HG03045 (cell line): Measurements from ENCODE around the gene ZNF679.
"Not testable (repeated sequence)": the region's sequence is repeated elsewhere in the genome, so short reads cannot be mapped to it uniquely, and the experiment has no call there.

ENCODE experiments used
- ATAC-seq: cut with Tn5 transposase; IDR thresholded peaks from one replicate; pipeline ENCODE4 v1.9.1; 2021; ENCODE audit warnings: mild to moderate bottlenecking, moderate library complexity; ENCODE audit not compliant: unreplicated experiment

The ZNF679 gene

DNA sequence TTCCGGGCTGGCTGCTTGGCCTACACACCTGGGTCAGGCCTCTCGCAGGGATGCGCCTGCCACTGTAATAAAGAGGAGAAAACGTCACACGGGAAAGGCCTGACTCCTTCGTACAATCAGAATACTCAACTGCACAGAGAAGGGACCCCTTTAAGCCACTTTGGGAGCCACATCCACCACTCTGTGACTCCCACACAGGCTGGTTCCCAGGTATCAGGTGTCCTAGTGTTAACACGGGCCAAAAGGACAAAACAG lies 79.7 kb downstream of the ZNF679 start:
- no peak for ATAC-seq

DNA sequence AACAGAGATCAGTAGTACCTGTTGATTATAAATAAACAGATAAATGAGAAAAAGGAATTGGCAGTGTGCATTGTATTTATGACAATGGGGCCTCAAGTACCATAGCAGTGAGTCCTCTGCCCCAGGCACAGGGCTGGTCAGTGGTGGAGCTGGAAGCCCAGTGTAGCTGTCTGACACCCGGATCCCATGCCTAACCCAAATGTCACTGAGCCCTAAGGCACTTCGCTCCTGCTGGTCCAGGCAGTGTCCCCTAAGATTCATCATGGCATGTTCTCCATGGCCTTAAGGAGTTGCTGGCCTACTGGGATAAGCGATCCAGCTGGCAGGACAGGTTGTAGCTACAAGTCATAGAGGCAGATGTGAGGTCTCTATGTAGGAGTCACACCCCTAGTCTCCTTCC lies 82.2 kb downstream of the ZNF679 start:
- ATAC-seq, result no peak

DNA sequence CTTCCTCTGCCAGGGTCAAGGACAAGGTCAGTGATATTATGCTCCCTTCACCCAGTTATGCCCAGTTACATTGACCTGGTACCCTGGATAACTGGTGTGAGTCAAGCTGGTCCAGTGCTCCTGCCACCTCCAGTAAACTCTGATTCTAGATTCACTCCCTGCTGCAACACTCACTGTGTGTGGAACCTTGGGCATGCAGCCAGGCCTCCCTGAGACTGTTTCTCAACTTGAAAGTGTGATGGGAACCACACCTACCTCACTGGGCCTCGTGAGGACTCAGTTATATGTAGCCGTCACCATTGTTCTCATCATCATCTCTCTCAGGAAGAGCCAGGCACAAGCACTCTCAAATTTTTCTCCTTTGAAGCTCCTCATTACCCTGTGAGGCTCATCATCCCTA lies 84.6 kb downstream of the ZNF679 start:
- ATAC-seq, result no peak

DNA sequence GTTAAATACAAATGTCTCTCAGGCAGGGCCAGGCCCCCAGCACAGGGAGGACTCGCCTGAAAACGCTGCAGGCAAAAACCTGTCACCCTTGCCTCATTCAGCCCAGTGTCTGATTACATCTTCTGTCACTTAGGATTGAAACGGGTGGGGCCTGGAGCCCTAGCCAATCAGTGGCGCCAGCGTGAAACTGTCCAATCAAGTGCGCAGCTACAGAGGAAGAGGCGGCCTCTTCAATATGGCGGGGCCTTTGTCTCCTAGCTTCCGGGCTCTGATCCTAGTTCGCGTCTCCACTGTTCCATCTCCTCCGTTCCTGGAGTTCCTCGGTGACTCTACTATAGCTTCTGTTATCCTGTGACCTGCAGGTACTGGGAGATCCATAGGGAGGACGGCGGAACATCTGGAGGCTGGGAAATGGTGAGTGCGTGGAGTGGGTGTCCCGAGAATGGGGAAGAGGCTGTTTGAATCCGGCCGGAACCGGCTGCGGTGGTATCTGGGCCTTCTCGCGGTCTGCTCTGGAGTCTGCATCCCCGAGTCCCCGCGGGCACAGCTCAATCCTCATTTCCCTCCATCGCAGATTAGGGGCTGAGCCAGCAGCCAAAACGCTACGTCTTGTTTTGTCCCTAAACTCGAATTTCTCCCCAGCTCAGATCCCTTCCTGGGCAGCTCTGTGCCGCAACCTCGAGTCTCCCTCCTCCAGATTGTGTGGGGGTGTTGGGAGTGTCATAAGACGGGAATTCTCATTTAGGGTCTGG lies 85.6 kb downstream of the ZNF679 start, which contains the start of gene ZNF736:
Gene ZNF736, plus strand, starts transcription at position 222 of the 752 bp plus-strand sequence. Its CDS starts 190 bp downstream, at position 412.
- ATAC-seq, result peak; percentile 100

DNA sequence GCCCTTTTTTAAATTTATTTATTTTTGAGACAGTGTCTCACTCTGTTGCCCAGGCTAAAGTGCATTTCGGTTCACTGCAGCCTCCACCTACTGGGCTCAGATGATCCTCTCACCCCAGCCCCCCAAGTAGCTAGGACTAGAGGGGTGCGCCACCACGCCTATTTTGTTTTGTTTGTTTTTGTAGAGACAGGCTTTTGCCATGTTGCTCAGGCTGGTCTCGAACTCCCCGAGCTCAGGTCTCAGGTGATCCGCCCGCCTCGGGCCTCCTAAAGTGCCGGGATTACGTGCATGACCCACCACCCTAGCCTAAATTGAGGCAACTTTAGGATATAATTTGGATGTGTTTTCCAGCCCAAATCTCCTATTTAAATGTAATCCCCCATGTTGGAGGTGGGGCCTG lies 86.3 kb downstream of the ZNF679 start:
- ATAC-seq, result no peak

DNA sequence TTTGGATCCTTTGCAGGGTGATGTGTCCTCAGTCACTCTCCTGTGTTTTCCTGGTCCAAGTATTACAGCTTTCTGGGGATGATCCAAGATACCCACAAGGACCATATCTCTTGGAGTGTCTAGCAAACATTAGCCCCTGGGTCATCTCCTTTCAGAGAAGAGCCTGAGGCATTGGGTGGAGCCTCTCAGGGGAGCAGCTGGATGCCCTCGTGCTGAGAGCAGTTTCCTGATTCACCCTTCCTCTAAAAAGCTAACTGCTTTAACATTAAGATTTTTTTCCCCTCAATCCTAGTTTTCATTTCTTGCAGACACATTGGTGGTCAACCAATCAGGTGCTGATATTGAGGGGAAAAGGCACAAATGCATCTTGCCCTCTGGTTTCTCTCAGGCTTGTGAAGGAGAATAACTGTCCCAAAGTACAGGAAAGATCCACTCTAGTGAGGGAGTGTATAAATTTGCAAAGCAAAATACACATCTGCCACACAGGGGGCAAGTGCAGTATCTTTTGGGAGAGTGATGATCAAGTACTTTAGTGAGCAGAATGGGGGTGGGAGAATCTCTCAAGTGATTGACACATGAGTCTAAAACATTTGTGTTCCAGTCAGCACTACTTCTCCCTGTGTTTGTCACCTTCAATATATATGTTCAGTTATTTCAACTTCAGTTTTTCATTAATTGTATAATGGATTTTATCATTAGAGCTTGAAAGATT lies 87.9 kb downstream of the ZNF679 start:
- not testable (repeated sequence) for ATAC-seq
